Measurements from ENCODE around the gene DNASE1L1.
"Not testable (repeated sequence)": the region's sequence is repeated elsewhere in the genome, so short reads cannot be mapped to it uniquely, and the experiment has no call there.

DNASE1L1 gene

GRCh38 chrX:154403192-154403591 lies 5.9 kb downstream of the DNASE1L1 start:
- DNase-seq = no peak

- DNase-seq = no peak
Observed at GRCh38 chrX:154402622-154403127, 6.4 kb downstream of the DNASE1L1 start.

GRCh38 chrX:154401918-154402621 lies 7.0 kb downstream of the DNASE1L1 start:
- DNase-seq = peak in 1 of 2 experiments; percentile 43

GRCh38 chrX:154401045-154401799 lies 7.8 kb downstream of the DNASE1L1 start:
- DNase-seq = peak; percentile 64 to 66

- DNase-seq = not testable (repeated sequence)
Observed at GRCh38 chrX:154400369-154400817, 8.7 kb downstream of the DNASE1L1 start.

- peak; percentile 41 to 52 for DNase-seq
Observed at GRCh38 chrX:154399527-154400368, 9.3 kb downstream of the DNASE1L1 start.

GRCh38 chrX:154398668-154399526 lies 10.2 kb downstream of the DNASE1L1 start:
- DNase-seq = peak; percentile 84 to 86

- DNase-seq = peak; percentile 88 to 92
Observed at GRCh38 chrX:154397888-154398667, 11.0 kb downstream of the DNASE1L1 start, which contains the start of gene RPL10. Gene RPL10, plus strand, starts transcription at chrX:154398377. Its CDS starts 143 bp downstream, at chrX:154398520.

- peak; percentile 79 to 82 for DNase-seq
Observed at GRCh38 chrX:154396973-154397887, 11.8 kb downstream of the DNASE1L1 start.

- not testable (repeated sequence) for DNase-seq
Observed at GRCh38 chrX:154396363-154396762, 12.7 kb downstream of the DNASE1L1 start.

- peak; percentile 55 to 62 for DNase-seq
Observed at GRCh38 chrX:154389812-154390747, 19.0 kb downstream of the DNASE1L1 start.

GRCh38 chrX:154388649-154389048 lies 20.4 kb downstream of the DNASE1L1 start:
- not testable (repeated sequence) for DNase-seq

- DNase-seq = not testable (repeated sequence)
Observed at GRCh38 chrX:154388094-154388493, 21.0 kb downstream of the DNASE1L1 start.

GRCh38 chrX:154384284-154384892 lies 24.7 kb downstream of the DNASE1L1 start:
- DNase-seq = peak in 1 of 2 experiments; percentile 22

GRCh38 chrX:154383359-154384283 lies 25.4 kb downstream of the DNASE1L1 start:
- peak in 1 of 2 experiments; percentile 19 for DNase-seq

GRCh38 chrX:154382483-154383069 lies 26.5 kb downstream of the DNASE1L1 start:
- DNase-seq = no peak
